HepG2 (cell line): ENCODE results near the gene CCDC122. TPM values are rescaled to one million over a fixed set of nuclear protein-coding genes. Genes with fewer than 3 reads are reported as not detected.

Experiments
- ATAC-seq: fragments of 200-7000 bp; cut with Tn5 transposase; 3 replicates; pipeline ENCODE4 v1.9.1; 2020; ENCODE audit warnings: mild to moderate bottlenecking, moderate library complexity
- BruUV-seq: library from RNA; stranded (reverse); fragments of 400-500 nt; replicated peaks from 2 replicates; lab custom pipeline; 2021; lab: Mats Ljungman, UMichigan
- CTCF ChIA-PET: fragments of 300-600 bp; formaldehyde crosslinking; extraction: SDS; loops from one replicate; lab custom pipeline; 2021; ENCODE audit warnings: low total read pairs, inconsistent platforms, low intra/inter-chr PET ratio; lab: Yijun Ruan, JAX
- POLR2A ChIA-PET: fragments of 350-600 bp; sonication (Branson Sonifier 250); formaldehyde crosslinking; loops from one replicate; lab custom pipeline; 2020; ENCODE audit warnings: antibody characterized with exemption, inconsistent platforms; lab: Yijun Ruan, JAX
- DNase-seq: peaks from one replicate; pipeline ENCODE4 v3.0.0-alpha.2; 2015; ENCODE audit warnings: low spot score
- FAIRE-seq: peaks from 3 replicates; lab custom pipeline; 2011; peaks lifted over from hg19 to GRCh38; lab: Jason Lieb, UNC
- H2AFZ ChIP-seq: one replicate; pipeline ENCODE4 v1.6.1; 2011; ENCODE audit warnings: low read length, inconsistent platforms
- H3K27ac ChIP-seq: fragments of 300-600 bp; 3 replicates; pipeline ENCODE4 v1.8.0; 2011; ENCODE audit warnings: mixed run types, mild to moderate bottlenecking, mixed read lengths, low read length, inconsistent platforms; ENCODE audit not compliant: insufficient read depth; ENCODE audit errors: extremely low read length
- H3K27me3 ChIP-seq, 2 experiments: fragments of 200-600 bp in 1 of 2; 2 replicates in 1 of 2; 3 replicates in 1 of 2; pipeline versions ENCODE4 v1.6.0 to v1.8.0; 2011; ENCODE audit warnings: low read length in 2 of 2, mild to moderate bottlenecking in 2 of 2, moderate library complexity in 2 of 2, inconsistent platforms in 1 of 2; ENCODE audit not compliant: insufficient read depth in 2 of 2, control insufficient read depth in 1 of 2
- H3K36me3 ChIP-seq, 2 experiments: fragments of 200-600 bp in 1 of 2; replicated peaks in 1 of 2; 2 replicates in 1 of 2; 3 replicates in 1 of 2; pipeline versions ENCODE4 v1.5.1 to v1.8.0; 2011; ENCODE audit warnings: low read length in 2 of 2, inconsistent platforms in 1 of 2; ENCODE audit not compliant: insufficient read depth in 2 of 2, control insufficient read depth in 1 of 2
- H3K4me1 ChIP-seq: 2 replicates; pipeline ENCODE4 v1.5.1; 2012; ENCODE audit warnings: low read length, inconsistent platforms; ENCODE audit not compliant: insufficient read depth
- H3K4me2 ChIP-seq: 2 replicates; pipeline ENCODE4 v1.6.0; 2011; ENCODE audit warnings: low read depth, low read length, inconsistent platforms
- H3K4me3 ChIP-seq, 3 experiments: fragments of 200-600 bp in 1 of 3; sonication (generic), shearing (Covaris generic) in 1 of 3; replicated peaks in 1 of 3; 2 replicates each; pipeline ENCODE4 v1.5.1; 2011 to 2016; ENCODE audit warnings: low read length in 3 of 3, inconsistent platforms in 2 of 3, low read depth in 2 of 3, mild to moderate bottlenecking in 2 of 3, control low read depth in 1 of 3, mixed read lengths in 1 of 3; ENCODE audit not compliant: insufficient read depth in 1 of 3
- H3K79me2 ChIP-seq: one replicate; pipeline ENCODE4 v1.6.1; 2011; ENCODE audit warnings: low read length, inconsistent platforms; ENCODE audit not compliant: insufficient read depth
- H3K9ac ChIP-seq: 2 replicates; pipeline ENCODE4 v1.6.0; 2011; ENCODE audit warnings: mild to moderate bottlenecking, low read depth, low read length, inconsistent platforms; ENCODE audit not compliant: insufficient read depth
- H3K9me3 ChIP-seq: 2 replicates; pipeline ENCODE4 v1.5.1; 2012; ENCODE audit warnings: mild to moderate bottlenecking, low read length
- H4K20me1 ChIP-seq: 2 replicates; pipeline ENCODE4 v1.6.0; 2011; ENCODE audit warnings: inconsistent platforms, mild to moderate bottlenecking, low read length, moderate library complexity; ENCODE audit not compliant: insufficient read depth
- NFE2L2 ChIP-seq: fragments of 150-350 bp; IDR thresholded peaks from 2 replicates; pipeline ENCODE4 v1.6.1; 2014; ENCODE audit warnings: low read length
- SMYD3 ChIP-seq: sonication (generic); formaldehyde crosslinking; IDR thresholded peaks from 2 replicates; pipeline ENCODE4 v1.8.1; 2023; ENCODE audit warnings: mild to moderate bottlenecking, missing genetic modification reagents
- ZNF550 ChIP-seq: sonication (generic); formaldehyde crosslinking; IDR thresholded peaks from 2 replicates; pipeline ENCODE4 v1.4.0; 2020; ENCODE audit warnings: mild to moderate bottlenecking, missing genetic modification reagents, borderline replicate concordance
- ZNF720 ChIP-seq: sonication (generic); formaldehyde crosslinking; IDR thresholded peaks from 2 replicates; pipeline ENCODE4 v1.4.0; 2020; ENCODE audit warnings: missing genetic modification reagents
- ZNF724P ChIP-seq: sonication (generic); formaldehyde crosslinking; IDR thresholded peaks from 2 replicates; pipeline ENCODE4 v1.8.0; 2022; ENCODE audit warnings: missing genetic modification reagents, borderline replicate concordance
- ZSCAN25 ChIP-seq: sonication (generic); formaldehyde crosslinking; IDR thresholded peaks from 2 replicates; pipeline ENCODE4 v1.8.0; 2022; ENCODE audit warnings: mild to moderate bottlenecking, missing genetic modification reagents
- ZSCAN30 ChIP-seq: sonication (generic); formaldehyde crosslinking; IDR thresholded peaks from 2 replicates; pipeline ENCODE4 v1.5.0; 2020; ENCODE audit warnings: mild to moderate bottlenecking, missing genetic modification reagents
- WGBS: methylation state at CpG from one replicate; pipeline ENCODE4 v1.1.6; 2017; ENCODE audit warnings: low lambda C conversion rate; 5-methylcytosine and 5-hydroxymethylcytosine counted together
- in situ Hi-C: cut with HindIII; loops from 2 replicates; pipeline ENCODE4 v1.10.0; 2017; ENCODE audit warnings: low pct_unique_long_range_greater_than_20kb; ENCODE audit not compliant: extremely low pct_ligation_motif_present
- intact Hi-C: fragments of 100-400 bp; cut with micrococcal nuclease; formaldehyde crosslinking; loops from one replicate; pipeline ENCODE4 v1.10.0; 2022; ENCODE audit not compliant: unreplicated experiment
- polyA plus RNA-seq, 8 experiments: library from polyadenylated mRNA; depleted of rRNA in 3 of 8; stranded (reverse) in 7 of 8; unstranded in 1 of 8; fragments of >200 nt; fragmentation: Illumina TruSeq in 4 of 8; extraction: Trizol in 4 of 8; gene quantifications; 2 replicates each; pipeline versions ENCODE4 v1.2.1 to v1.2.3, GENCODE V29; 2011 to 2016; ENCODE audit warnings: low read depth in 4 of 8, missing spikeins in 1 of 8, mixed read lengths in 1 of 8; ENCODE audit not compliant: insufficient read depth in 1 of 8
- total RNA-seq, 5 experiments: library from RNA; depleted of rRNA; stranded (reverse); fragments of >200 nt; fragmentation: Illumina TruSeq; extraction: Trizol; gene quantifications; 2 replicates each; pipeline ENCODE4 v1.2.3, GENCODE V29; 2016; ENCODE audit warnings: low read depth in 1 of 5
- TF ChIP-seq, protein P1 (sequence below): sonication (generic); formaldehyde crosslinking; IDR thresholded peaks from 2 replicates; pipeline ENCODE4 v1.8.0; 2022; ENCODE audit warnings: missing genetic modification reagents, low read depth, mild to moderate bottlenecking, borderline replicate concordance

The CCDC122 gene
- total and polyA plus RNA-seq, 2 of the 13 experiments (the other 11 are each of a cell fraction or from before 2014, with no cell fraction given) = 0.32 to 3.5 TPM

DNA sequence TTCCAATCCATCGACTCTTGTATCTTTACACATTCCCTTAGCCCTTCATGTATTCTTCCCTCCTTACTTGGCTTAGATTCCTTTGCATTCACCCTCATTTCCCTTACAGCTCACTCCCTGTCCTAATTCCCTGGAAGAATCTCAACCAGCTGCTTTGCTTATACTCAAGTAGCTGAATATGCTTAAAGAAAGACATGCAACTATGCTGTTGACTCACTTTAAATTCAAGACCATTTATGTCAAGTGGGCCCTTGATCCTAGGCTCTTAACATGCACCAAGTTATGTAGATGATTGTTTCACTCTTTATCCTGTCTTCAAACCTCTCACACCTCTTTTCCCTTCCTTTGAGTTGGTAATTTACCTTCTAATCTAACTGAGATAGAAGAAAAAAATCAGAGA, 7.4 kb downstream of the CCDC122 start:
- FAIRE-seq (no peak), DNase-seq (no peak), ATAC-seq (no peak)
- Histone ChIP-seq H3K4me2 (no peak overlapping the region), H3K4me1 (no peaks in the 10 kb centered on the region), H3K27ac (no peak overlapping the region), H3K36me3 (no peaks in the 10 kb centered on the region), H3K9me3 (no peaks in the 10 kb centered on the region), H3K27me3 (no peaks in the 10 kb centered on the region), H3K4me3 (no peak overlapping the region), H2AFZ (no peak overlapping the region), H4K20me1 (no peaks in the 10 kb centered on the region), H3K9ac (no peak overlapping the region), H3K79me2 (no peaks in the 10 kb centered on the region)
- no TSS peak for BruUV-seq
- in situ Hi-C loops (no loop called here), intact Hi-C loops (no loop called here)
- WGBS = 84% methylated on average over 1 of the region's 1 CpG
- no peak for TF ChIP-seq ZNF720
- CTCF ChIA-PET = no interaction called here
- POLR2A ChIA-PET = no interaction called here

DNA sequence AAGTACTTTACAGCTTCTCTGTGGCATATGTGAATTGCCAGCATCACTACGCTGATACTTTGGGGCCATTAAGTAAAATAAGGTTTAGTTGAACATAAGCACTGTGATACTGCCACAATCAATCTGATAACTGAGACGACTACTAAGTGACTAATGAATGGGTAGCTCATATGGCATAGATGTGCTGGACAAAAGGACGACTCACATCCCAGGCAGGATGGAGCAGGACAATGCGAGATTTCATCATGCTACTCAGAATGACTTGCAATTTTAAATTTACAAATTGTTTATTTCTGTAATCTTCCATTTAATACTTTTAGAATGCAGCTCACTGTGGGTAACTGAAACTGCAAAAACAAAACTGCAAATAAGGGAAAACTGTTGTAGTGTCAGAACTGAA, 13.6 kb downstream of the CCDC122 start:
- no peak overlapping the region for H3K27ac ChIP-seq
- BruUV-seq = no TSS peak
- no peaks in the 10 kb centered on the region for H3K79me2 ChIP-seq
- in situ Hi-C loops = no loop called here
- ATAC-seq (no peak), DNase-seq (no peak), FAIRE-seq (no peak)
- intact Hi-C loops = no loop called here
- no peaks in the 10 kb centered on the region for H3K9me3 ChIP-seq
- H3K4me1 ChIP-seq = no peaks in the 10 kb centered on the region
- 89% methylated on average over 4 of the region's 4 CpGs for WGBS
- no peaks in the 10 kb centered on the region for H4K20me1 ChIP-seq
- ChIA-PET CTCF (no interaction called here), POLR2A (no interaction called here)
- H2AFZ ChIP-seq = no peak overlapping the region
- no peak overlapping the region for H3K4me3 ChIP-seq
- no peak overlapping the region for H3K4me2 ChIP-seq
- no peak overlapping the region for H3K9ac ChIP-seq
- no peaks in the 10 kb centered on the region; a peak in 1 of 5 replicates for H3K27me3 ChIP-seq
- no peaks in the 10 kb centered on the region for H3K36me3 ChIP-seq
- TF ChIP-seq ZSCAN30 (CRISPR knock-in tag) (no peak), SMYD3 (CRISPR knock-in tag) (no peak), ZSCAN25 (no peak), NFE2L2 (peak; percentile 54), ZNF550 (no peak), ZNF724P (CRISPR knock-in tag) (no peak)
- TF ChIP-seq, protein P1, sequence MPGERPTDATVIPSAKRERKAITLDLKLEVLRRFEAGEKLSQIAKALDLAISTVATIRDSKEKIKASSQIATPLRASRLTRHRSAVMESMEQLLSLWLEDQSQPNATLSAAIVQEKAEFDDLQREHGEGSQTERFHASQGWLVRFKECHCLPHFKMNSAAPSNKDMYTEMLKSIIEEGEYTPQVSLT (CRISPR knock-in tag) = no peak
- TF ChIP-seq, all 625 proteins: peak for 1
